ENCODE results near the gene CUBN.

- TF ChIP-seq CTCF (IDR thresholded peaks at IDR 0.05) (no peak), POLR2A (IDR thresholded peaks at IDR 0.05) (no peak)
Measured at GRCh38 chr10:16923309-16923708, 206.3 kb downstream of the CUBN start.
